GM11168 (cell line): Measurements from ENCODE around the gene TMEM236.

Experiments
- in situ Hi-C: fragments of 300-500 bp; cut with MboI; formaldehyde crosslinking; loops from one replicate; pipeline ENCODE4 v1.12.0; 2022; ENCODE audit warnings: low sequenced_read_pairs; ENCODE audit not compliant: unreplicated experiment

The TMEM236 gene

GRCh38 chr10:17811146-17811865, 59.3 kb downstream of the TMEM236 start:
- in situ Hi-C loops = no loop called here

GRCh38 chr10:17814973-17815372, 63.0 kb downstream of the TMEM236 start:
- in situ Hi-C loops = no loop called here

DNA sequence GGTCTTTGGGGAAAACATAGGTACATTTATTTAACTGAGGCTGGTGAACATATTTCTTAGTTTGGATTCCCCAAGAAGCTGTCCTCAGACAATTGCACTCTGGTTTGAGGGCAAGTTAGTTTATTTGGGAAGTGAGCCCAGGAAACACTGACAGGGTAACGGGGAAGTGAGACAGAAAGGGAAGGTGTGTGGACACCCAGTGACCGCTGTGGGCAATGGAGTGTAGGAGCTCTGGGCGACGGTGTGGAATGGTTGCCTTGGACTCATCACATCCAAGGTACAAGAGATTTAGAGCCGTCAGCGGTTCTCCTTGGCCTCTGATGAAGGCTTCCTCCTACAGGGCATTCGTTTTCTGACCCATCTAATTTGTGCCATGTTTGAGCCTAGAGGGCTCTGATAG, 64.2 kb downstream of the TMEM236 start:
- in situ Hi-C loops = no loop called here

GRCh38 chr10:17817316-17817715, 65.3 kb downstream of the TMEM236 start:
- in situ Hi-C loops = no loop called here

- in situ Hi-C loops = no loop called here
Observed at GRCh38 chr10:17817790-17818189, 65.8 kb downstream of the TMEM236 start.

DNA sequence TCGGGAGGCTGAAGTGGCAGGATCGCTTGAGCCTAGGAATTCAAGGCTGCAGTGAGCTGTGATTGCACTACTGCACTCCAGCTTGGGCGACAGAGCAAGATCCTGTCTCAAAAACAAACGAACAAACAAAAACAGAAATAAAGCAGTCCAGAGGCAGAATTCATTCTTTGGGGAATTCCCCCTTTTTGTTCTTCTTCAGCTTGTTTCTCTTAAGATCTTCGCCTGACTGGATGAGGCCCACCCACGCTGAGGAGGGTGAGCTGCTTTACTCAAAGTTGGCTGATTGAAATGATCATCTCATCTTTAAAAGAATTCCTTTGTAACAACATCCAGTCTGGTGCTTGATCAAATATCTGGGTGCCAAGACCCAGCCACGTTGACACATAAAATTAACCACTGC, 67.8 kb downstream of the TMEM236 start:
- in situ Hi-C loops = no loop called here

DNA sequence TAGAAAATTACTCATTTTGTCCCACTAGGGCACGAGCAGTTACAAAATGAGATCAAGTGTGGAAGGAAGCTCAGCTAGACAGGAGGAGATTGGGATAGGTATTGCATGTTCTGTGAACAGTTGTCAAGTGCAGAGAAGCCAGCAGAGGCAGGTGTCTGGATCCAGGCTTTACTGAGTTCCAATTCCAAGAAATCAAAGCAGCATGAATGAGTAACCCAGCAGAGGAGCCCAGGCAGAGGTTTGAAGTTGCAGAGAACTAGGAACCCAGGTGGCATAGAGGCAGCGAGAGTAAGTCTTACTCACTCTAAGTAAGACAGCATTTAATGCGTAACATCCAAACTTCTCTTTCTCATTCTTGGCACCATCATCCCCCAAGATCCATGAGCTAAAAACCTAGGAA, 68.9 kb downstream of the TMEM236 start:
- in situ Hi-C loops = no loop called here

DNA sequence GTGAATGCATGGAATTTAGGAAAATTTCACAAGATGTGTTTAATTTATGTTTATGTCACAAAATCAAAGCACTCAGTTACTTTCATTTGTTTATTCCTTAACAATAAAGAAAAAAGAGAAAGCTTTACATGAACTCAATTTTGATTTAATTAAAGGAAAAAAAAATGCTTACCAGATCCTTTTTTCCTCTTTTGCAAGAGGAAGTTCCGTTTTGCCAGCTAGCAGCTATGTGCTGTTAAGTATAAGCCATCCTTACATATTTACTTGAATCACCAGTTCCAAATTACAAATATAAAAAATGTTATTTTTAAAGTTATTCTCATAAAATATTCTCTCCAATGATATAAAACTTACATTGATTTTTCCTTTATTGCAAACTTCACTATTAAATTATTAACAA, 69.9 kb downstream of the TMEM236 start:
- in situ Hi-C loops = no loop called here

- in situ Hi-C loops = no loop called here
Observed at GRCh38 chr10:17831341-17831740, 79.3 kb downstream of the TMEM236 start.

DNA sequence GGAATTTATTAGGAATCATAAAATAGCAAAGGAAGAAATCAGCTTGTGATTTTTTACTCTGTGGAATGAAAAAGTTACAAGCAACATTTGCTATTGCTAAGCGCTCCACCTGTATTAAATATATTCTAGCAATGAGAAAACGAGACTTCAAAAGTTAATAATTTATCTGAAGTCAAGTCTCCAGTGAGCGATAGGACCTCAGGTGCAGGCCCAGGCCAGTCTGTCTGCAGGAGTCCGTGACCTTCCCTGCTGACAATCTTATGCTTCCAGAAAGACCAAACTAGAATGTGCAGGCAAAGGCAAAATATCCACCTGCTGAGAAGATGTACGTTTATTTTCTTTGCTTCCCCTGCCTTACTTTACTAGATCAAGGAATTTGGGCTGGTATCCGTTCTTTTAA, 79.9 kb downstream of the TMEM236 start:
- in situ Hi-C loops = no loop called here

DNA sequence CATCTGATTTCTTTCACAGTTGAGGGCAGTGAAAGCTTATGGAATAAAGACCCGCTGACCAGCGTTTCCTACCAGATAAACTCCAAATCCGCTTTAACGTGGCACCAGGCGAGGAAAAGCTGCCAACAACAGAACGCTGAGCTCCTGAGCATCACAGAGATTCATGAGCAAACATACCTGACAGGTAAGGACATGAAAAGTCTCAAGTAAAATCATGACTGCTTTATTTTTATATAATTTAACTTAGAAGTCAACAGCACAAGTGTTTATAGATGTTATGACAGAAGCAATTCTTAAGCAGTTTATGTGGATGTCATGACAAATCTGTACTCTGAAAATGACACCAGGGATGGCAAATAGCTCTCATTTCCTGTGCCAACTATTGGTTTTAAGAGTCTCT, 81.7 kb downstream of the TMEM236 start:
- in situ Hi-C loops = no loop called here

DNA sequence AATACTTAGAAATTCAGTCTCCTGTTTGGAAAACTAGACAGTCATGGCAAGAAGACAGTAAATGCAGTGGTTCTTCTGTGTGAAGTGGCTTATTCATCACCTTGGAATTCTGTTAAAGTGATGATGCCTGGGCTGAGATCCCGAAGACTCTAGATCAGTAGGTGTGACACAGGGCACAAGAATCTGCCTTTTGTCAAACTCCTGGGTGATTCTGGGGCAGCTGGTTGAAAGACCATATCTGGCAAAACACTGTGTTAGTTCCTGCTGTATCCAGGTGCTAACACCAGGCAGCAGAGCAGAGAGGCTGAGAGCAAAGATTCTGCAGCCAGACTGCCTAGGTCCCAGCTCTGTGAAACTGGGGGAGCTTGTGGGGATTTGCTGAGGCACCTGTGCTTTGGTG, 83.7 kb downstream of the TMEM236 start:
- in situ Hi-C loops = no loop called here

DNA sequence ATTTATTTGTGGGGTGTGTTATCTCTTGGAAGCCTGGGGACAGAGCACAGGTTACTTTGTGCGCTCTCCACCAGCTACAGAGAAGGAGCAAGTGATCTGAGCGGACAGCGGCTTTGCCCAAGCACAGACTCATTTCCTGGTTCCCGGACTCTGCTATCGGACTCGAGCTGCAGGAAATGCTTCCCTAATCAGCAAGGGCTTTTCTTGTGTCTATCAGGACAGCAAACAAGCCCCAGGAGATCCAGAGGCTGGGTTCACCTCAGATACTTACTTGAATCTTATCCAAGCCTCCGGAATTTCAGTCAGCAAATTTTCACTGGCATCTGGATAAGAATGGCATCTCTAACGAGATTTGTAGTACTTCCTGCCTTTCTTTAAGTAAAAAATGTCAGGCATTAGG, 84.9 kb downstream of the TMEM236 start:
- in situ Hi-C loops = no loop called here

- in situ Hi-C loops = no loop called here
Observed at GRCh38 chr10:17838080-17838648, 86.2 kb downstream of the TMEM236 start.

DNA sequence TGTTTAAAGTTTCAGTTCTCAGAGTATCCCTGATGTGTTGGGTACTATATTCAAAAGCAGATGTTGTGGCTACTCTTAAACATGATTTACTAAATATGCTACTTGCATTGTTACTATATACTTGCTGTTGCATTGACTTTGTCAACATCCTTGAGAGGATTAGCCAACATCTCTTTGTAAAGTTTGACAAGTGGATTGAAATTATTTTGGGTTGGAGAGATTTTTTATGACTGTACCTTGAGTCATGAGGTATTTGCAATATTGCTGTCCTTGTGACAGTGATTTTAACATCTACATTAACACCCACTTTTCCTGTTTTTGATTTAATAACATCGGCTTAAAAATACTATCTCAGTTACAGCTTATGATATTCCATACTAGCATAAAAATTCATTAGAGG, 89.0 kb downstream of the TMEM236 start:
- in situ Hi-C loops = no loop called here

GRCh38 chr10:17842641-17843040, 90.6 kb downstream of the TMEM236 start:
- in situ Hi-C loops = no loop called here

- in situ Hi-C loops = no loop called here
Observed at GRCh38 chr10:17847585-17848296, 95.7 kb downstream of the TMEM236 start.

DNA sequence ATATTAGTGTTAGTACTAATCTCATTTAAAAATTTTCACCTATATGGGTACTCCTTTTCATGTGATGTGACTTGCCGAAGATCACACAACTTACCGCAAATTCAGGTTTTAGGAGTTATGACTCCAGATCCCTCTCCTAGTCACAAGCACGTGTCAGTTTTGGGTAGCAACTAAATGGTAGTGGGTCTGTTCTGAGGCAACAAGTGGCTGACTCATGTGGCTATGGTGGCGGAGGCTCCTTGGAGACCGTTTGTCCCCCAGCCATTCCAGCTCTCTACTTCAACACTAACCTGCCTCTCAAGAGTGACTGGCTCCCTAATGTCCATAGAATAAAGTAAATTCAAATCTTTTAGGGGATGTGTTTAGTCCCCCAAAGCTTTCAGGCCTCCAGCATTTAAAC, 96.6 kb downstream of the TMEM236 start:
- in situ Hi-C loops = no loop called here
